GM12878 (cell line): Measurements from ENCODE around the gene SEC24A.

Experiments used
- FOXK2 ChIP-seq: fragments of 450-650 bp; IDR thresholded peaks from 2 replicates; pipeline ENCODE4 v1.6.1; 2017; ENCODE audit warnings: mild to moderate bottlenecking, moderate library complexity
- FOXM1 ChIP-seq: IDR thresholded peaks from 2 replicates; pipeline ENCODE4 v1.6.1; 2012; ENCODE audit warnings: low read depth, mild to moderate bottlenecking, inconsistent platforms, low read length, moderate library complexity
- POLR2A ChIP-seq: IDR thresholded peaks from 2 replicates; pipeline ENCODE4 v1.6.1; 2011; ENCODE audit warnings: low read depth, mild to moderate bottlenecking, low read length
- RAD51 ChIP-seq: fragments of 450-650 bp; IDR thresholded peaks from 2 replicates; pipeline ENCODE4 v1.6.1; 2016; ENCODE audit warnings: moderate library complexity, mild to moderate bottlenecking, inconsistent platforms
- SMC3 ChIP-seq: IDR thresholded peaks from 2 replicates; pipeline ENCODE4 v1.6.1; 2011; ENCODE audit warnings: low read length, improper control_type of control experiment, borderline replicate concordance
- TF ChIP-seq, protein P1 (sequence below): IDR thresholded peaks from 2 replicates; pipeline ENCODE4 v1.6.1; 2012; ENCODE audit warnings: low read depth, low read length, improper control_type of control experiment
- TF ChIP-seq, protein P2 (sequence below), 3 experiments: IDR thresholded peaks in 2 of 3; conservative IDR thresholded peaks in 1 of 3; 2 replicates each; pipeline ENCODE4 v1.5.1; 2011; ENCODE audit warnings: low read depth in 3 of 3, low read length in 3 of 3, mild to moderate bottlenecking in 3 of 3, control low read depth in 2 of 3, moderate library complexity in 2 of 3, inconsistent platforms in 1 of 3, mixed read lengths in 1 of 3; ENCODE audit not compliant: control insufficient read depth in 2 of 3, insufficient read depth in 1 of 3; ENCODE audit errors: extremely low read depth in 1 of 3

DNA sequence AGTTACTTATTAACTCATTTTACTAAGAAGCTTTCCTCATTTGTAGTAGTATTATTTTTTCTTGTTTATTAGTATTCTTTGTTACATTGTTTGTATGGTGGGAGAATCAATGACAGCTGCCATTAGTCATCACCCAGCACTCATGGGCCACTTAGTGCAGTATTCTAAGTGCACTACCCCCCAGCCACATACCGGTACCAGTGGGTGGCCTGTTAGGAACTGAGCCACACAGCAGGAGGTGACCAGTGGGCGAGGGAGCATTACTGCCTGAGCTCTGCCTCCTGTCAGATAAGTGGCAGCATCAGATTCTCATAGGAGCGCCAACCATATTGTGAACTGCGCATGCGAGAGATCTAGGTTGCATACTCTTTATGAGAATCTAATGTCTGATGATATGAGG, 65.5 kb downstream of the SEC24A start:
- no peak for TF ChIP-seq SMC3
- TF ChIP-seq FOXM1, result no peak
- TF ChIP-seq FOXK2, result no peak
- no peak for TF ChIP-seq RAD51
- no peak for TF ChIP-seq POLR2A
- TF ChIP-seq, protein P1, sequence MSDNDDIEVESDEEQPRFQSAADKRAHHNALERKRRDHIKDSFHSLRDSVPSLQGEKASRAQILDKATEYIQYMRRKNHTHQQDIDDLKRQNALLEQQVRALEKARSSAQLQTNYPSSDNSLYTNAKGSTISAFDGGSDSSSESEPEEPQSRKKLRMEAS, result no peak
- TF ChIP-seq, protein P2, sequence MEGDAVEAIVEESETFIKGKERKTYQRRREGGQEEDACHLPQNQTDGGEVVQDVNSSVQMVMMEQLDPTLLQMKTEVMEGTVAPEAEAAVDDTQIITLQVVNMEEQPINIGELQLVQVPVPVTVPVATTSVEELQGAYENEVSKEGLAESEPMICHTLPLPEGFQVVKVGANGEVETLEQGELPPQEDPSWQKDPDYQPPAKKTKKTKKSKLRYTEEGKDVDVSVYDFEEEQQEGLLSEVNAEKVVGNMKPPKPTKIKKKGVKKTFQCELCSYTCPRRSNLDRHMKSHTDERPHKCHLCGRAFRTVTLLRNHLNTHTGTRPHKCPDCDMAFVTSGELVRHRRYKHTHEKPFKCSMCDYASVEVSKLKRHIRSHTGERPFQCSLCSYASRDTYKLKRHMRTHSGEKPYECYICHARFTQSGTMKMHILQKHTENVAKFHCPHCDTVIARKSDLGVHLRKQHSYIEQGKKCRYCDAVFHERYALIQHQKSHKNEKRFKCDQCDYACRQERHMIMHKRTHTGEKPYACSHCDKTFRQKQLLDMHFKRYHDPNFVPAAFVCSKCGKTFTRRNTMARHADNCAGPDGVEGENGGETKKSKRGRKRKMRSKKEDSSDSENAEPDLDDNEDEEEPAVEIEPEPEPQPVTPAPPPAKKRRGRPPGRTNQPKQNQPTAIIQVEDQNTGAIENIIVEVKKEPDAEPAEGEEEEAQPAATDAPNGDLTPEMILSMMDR (IDR thresholded peaks at IDR 0.05 in 2 of 3, conservative IDR thresholded peaks at IDR 0.05 in 1 of 3; ENCODE audit: control insufficient read depth in 2 of 3, extremely low read depth in 1 of 3, insufficient read depth in 1 of 3, low read depth in 3 of 3, low read length in 3 of 3), result no peak
